Stimulated activated CD4-positive, alpha-beta T cell treated with anti-CD3 and anti-CD28 coated beads, Interleukin-4, amount 100 ng/mL, for 24 hours (primary cell): ENCODE results near the gene BRD2.

Experiments used
- DNase-seq: peaks from one replicate; pipeline ENCODE4 v3.0.0-alpha.2; 2020

The BRD2 gene

GRCh38 chr6:32973144-32974015 lies 5.0 kb downstream of the BRD2 start:
- peak; percentile 54 for DNase-seq

GRCh38 chr6:32974016-32974333 lies 5.6 kb downstream of the BRD2 start:
- DNase-seq, result peak; percentile 39

- no peak for DNase-seq
Observed at GRCh38 chr6:32974541-32975308, 6.3 kb downstream of the BRD2 start.

DNA sequence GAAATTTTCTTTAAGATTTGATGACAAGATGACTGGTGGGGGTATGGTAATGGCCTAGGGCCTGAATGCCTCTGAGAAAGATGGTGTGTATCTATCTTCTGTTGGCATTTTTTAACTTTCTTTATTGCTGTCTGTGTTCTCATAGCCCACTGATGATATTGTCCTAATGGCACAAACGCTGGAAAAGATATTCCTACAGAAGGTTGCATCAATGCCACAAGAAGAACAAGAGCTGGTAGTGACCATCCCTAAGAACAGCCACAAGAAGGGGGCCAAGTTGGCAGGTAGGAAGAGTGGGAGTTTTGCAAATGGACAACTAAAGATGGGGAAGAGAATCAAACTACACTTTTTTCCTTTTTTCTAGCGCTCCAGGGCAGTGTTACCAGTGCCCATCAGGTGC lies 7.5 kb downstream of the BRD2 start:
- DNase-seq, result no peak

DNA sequence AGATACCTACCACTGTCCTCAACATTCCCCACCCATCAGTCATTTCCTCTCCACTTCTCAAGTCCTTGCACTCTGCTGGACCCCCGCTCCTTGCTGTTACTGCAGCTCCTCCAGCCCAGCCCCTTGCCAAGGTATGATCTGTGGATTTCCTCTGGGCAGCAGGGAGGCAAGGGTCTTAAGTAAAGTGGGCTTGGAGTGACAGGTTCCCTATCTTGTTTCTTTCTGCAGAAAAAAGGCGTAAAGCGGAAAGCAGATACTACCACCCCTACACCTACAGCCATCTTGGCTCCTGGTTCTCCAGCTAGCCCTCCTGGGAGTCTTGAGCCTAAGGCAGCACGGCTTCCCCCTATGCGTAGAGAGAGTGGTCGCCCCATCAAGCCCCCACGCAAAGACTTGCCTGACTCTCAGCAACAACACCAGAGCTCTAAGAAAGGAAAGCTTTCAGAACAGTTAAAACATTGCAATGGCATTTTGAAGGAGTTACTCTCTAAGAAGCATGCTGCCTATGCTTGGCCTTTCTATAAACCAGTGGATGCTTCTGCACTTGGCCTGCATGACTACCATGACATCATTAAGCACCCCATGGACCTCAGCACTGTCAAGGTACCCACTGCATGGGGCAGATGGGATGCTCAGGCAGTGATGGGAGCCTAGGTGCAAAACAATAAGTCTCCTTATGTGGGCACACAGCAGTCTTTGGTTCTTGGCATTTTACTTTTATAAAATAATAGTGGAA lies 8.1 kb downstream of the BRD2 start:
- no peak for DNase-seq

DNA sequence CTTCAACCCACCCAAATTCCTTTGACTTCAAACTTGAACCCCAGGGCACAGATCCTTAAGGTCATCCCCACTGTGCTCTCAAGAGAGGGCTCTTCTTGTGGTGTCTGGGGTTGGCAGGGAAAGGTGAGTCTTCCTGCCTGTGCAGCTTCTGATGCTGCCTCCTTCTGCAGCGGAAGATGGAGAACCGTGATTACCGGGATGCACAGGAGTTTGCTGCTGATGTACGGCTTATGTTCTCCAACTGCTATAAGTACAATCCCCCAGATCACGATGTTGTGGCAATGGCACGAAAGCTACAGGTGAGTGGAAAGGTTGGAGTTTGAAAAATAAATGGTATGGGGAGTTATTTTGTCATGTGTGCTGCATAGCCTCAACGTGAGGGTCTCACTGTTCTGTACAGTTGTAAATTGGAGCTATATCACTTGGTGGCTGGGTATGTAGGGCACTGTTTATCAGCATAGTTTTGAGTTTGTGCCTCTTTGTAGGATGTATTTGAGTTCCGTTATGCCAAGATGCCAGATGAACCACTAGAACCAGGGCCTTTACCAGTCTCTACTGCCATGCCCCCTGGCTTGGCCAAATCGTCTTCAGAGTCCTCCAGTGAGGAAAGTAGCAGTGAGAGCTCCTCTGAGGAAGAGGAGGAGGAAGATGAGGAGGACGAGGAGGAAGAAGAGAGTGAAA lies 9.0 kb downstream of the BRD2 start:
- DNase-seq, result no peak

GRCh38 chr6:32977953-32978324 lies 9.5 kb downstream of the BRD2 start:
- no peak for DNase-seq

- no peak for DNase-seq
Observed at GRCh38 chr6:32979720-32980487, 11.5 kb downstream of the BRD2 start.

DNA sequence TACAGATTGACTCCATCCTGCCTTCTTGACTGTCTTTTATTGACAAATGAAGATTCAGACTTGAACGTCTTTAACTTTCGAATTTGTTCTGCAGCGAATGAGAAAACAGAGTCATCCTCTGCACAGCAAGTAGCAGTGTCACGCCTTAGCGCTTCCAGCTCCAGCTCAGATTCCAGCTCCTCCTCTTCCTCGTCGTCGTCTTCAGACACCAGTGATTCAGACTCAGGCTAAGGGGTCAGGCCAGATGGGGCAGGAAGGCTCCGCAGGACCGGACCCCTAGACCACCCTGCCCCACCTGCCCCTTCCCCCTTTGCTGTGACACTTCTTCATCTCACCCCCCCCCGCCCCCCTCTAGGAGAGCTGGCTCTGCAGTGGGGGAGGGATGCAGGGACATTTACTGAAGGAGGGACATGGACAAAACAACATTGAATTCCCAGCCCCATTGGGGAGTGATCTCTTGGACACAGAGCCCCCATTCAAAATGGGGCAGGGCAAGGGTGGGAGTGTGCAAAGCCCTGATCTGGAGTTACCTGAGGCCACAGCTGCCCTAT lies 12.2 kb downstream of the BRD2 start:
- DNase-seq, result no peak

- no peak for DNase-seq
Observed at GRCh38 chr6:32982084-32982701, 13.8 kb downstream of the BRD2 start.

GRCh38 chr6:32982702-32983492 lies 14.5 kb downstream of the BRD2 start:
- DNase-seq, result no peak

- DNase-seq, result no peak
Observed at GRCh38 chr6:32983493-32983848, 15.1 kb downstream of the BRD2 start.

GRCh38 chr6:32983964-32984621 lies 15.7 kb downstream of the BRD2 start:
- no peak for DNase-seq

- peak; percentile 93 for DNase-seq
Observed at GRCh38 chr6:32984622-32985389, 16.4 kb downstream of the BRD2 start.

DNA sequence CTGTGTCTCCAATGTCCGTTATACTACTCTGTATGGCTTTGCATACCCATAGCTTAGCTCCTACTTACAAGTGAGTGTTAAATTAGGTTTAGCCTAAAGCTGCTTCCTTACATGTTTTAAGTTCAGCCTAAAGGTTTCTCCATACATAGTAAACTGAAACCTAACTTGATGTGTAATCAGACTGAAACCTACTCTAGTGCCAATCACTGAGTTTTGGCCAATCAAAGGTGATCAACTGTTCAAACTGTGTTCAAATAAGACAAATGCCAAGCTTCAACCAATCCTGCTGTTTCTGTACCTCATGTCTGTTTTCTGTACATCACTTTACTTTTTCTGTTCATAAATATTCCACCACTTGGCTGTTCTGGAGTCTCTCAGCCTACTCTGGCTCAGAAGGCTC lies 21.0 kb downstream of the BRD2 start:
- DNase-seq, result no peak

DNA sequence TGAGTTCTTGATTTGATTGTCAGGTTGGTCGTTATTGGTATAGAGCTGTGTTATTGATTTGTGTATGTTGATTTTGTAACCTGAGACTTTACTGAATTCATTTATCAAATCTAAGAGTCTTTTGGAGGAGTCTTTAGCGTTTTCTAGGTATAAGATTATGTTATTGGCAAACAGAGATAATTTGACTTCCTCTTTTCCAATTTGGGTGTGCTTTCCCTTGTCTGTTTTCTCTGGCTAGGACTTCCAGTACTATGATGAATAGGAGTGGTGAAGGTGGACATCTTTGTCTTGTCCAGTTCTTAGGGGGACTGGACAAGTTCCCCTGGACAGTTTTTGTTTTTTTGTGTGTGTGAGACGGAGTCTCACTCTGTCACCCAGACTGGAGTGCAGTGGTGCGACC lies 23.6 kb downstream of the BRD2 start:
- no peak for DNase-seq

DNA sequence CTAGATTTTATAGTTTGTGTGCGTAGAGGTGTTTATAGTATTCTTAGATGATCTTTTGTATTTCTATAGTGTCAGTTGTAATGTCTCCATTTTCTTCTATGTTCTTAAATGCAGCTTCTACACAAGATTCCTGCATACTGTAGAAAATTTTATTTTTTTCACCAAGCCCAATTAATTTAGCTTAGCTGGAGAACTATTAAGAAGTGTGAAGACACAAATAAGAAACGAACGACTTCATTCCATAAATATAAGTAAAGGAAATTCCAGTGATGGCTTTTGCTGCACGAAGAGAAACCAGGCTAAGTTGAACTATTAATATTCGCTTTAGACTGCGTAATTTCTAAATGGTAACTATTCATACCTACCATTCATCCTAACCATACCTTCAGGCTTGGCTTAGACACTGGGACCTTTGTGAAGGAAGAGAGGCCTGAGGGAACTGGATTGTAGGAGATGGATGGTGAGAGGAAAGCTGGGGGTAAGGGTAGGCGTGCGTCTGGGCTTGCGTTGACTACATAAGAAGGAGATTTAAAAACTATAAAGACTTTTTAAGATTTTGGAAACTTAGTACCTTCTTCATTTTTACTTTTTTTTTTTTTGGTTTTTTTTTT lies 25.1 kb downstream of the BRD2 start:
- no peak for DNase-seq

DNA sequence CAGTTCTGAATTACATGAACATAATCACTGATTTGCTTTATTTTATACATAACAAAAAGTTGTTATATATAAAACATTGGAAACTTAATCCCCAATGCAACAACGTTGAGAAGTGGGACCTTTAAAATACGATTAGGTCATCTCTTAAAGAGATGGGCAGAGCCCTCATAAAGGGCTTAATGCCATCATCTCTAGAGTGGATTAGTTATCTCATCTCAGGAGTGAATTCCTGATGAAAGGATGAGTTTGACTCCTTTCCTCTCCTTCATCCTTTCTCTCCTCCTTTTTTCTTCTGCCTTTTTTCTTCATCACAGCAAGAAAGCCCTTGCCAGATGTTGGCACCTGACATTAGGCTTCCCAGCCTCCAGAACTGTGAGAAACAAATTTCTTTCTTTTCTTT lies 27.1 kb downstream of the BRD2 start:
- DNase-seq, result no peak

DNA sequence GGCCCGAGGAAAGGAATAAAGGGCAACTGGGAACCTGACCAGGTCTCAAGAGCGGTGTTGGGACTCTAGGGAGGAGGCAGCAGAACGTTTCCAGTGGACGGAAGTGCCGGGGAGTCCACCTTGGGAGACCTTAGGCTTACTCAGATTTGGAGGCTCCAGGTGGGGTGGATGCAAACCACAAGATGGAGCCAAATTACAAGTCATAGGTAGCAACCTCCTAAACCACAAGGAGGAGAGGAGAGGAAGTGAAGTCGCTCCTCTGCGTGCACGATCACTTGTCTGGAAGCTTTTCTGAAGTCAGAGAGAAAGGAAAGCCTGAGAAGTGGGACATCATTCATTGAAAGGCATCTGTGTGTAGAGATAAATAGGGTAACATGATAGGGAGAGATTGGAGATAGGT lies 31.7 kb downstream of the BRD2 start:
- DNase-seq, result no peak
